Measurements from ENCODE around the gene IDH3G.

Gene IDH3G

DNA sequence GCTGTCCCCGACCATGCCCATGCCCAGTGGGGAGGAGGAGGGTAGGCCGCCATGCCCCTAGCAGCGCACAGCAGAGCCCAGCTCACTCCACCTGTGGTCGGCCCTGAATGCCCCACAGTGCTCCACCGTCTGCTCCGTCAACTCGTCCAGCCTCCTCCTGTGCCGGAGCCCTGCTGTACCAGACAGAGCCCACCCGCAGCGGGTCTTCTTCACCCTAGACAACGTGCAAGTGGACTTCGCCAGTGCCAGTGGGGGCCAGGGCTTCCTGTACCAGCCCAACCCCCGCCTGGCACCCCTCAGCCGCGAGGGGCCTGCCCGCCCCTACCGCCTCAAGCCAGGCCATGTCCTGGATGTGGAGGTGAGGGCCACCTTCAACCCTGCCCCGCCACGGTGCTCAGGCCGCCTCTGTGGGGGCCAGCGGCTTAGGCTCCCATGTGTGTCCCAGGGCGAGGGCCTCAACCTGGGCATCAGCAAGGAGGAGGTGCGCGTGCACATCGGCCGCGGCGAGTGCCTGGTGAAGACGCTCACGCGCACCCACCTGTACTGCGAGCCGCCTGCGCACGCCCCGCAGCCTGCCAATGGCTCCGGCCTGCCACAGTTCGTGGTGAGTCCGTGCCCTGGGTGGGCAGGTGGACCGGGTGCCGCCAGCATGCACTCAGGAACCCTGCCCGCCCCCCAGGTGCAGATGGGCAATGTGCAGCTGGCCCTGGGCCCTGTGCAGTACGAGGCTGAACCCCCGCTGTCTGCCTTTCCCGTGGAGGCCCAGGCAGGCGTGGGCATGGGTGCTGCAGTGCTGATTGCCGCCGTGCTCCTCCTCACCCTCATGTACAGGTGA lies 20.2 kb downstream of the IDH3G start:
- DNase-seq (ENCODE audit: low spot score): no peak

DNA sequence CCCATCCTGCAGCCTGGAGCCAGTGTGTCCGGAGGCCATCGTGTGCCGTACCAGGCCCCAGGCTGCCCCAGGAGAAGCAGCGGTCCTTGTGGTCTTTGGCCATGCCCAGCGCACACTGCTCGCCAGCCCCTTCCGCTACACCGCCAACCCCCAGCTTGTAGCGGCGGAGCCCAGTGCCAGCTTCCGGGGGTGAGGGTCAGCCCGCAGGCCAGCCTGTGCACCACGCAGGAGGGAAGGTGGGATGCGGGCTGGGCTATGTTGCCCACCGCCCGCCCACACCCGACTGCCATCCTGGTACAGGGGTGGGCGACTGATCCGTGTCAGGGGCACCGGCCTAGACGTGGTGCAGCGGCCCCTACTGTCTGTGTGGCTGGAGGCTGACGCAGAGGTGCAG lies 21.0 kb downstream of the IDH3G start:
- no peak for DNase-seq (ENCODE audit: low spot score)

DNA sequence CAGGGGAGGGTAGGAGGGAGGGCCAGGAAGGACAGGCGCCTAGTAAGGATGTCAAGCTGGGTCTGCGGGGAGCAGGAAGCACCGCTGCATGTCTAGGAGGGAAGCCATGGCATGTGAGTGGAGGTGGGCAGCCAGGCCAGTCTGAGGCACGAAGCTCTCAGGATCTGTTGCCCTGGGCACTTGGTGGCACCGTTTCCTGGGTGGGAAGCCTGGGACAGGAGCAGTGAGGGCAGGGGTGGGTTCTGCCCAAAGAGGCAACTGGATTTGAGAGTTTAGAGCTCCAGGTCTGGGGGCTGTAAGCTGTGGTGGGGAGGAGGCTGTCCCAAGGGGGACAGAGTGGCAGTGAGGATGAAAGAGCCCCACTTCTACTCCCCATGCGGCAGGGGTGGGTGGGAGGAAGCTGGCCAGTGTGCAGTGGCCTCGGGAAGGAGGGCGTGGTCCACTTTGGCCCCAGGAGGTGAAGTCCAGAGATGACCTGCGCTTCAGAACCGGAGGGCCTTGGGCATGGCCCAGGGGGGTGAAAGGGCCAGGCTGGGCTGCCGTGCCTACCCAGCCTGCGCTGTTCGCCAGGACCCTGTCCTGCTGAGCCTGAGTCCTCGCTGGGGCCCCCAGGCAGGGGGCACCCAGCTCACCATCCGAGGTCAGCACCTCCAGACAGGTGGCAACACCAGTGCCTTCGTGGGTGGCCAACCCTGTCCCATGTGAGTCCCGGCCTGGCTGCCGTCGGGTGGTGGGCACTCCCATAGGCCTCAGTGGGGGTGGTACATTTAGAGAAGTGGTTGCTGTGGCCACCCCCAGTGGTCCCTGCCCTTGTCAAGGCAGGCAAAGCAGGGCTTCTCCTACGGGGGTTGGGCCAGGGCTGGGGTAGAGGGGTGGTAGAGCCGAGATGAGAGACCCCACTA lies 21.6 kb downstream of the IDH3G start:
- no peak for DNase-seq (ENCODE audit: low spot score)

DNA sequence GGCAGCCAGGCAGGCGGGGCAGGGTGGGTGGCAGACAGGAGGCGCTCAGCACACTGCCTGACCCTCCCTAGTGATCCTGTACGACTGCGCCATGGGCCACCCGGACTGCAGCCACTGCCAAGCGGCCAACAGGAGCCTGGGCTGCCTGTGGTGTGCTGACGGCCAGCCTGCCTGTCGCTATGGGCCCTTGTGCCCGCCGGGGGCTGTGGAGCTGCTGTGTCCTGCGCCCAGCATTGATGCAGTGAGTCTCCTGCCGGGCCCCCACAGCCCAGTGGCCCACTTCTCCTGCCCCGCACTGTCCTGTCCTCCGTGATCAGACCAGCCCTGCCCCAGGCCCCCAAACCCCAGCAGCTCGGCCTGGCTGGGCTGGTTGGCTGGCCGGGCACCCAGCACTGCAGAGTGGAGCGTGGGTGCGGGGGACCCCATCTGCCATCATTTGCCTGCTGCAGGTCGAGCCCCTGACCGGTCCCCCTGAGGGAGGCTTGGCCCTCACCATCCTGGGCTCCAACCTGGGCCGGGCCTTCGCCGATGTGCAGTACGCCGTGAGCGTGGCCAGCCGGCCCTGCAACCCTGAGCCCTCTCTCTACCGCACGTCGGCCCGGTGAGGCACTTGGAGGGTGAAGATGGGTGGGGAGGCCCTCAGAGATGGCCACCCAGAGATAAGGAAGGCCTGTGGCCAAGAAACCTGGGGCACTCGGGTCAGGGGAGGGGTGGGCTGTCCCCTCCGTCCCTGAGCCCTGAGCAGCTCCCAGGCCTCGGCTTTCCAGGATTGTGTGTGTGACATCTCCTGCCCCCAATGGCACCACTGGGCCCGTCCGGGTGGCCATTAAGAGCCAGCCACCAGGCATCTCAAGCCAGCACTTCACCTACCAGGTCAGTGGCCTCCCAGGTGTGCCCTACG lies 22.5 kb downstream of the IDH3G start:
- DNase-seq (ENCODE audit: low spot score): no peak

DNA sequence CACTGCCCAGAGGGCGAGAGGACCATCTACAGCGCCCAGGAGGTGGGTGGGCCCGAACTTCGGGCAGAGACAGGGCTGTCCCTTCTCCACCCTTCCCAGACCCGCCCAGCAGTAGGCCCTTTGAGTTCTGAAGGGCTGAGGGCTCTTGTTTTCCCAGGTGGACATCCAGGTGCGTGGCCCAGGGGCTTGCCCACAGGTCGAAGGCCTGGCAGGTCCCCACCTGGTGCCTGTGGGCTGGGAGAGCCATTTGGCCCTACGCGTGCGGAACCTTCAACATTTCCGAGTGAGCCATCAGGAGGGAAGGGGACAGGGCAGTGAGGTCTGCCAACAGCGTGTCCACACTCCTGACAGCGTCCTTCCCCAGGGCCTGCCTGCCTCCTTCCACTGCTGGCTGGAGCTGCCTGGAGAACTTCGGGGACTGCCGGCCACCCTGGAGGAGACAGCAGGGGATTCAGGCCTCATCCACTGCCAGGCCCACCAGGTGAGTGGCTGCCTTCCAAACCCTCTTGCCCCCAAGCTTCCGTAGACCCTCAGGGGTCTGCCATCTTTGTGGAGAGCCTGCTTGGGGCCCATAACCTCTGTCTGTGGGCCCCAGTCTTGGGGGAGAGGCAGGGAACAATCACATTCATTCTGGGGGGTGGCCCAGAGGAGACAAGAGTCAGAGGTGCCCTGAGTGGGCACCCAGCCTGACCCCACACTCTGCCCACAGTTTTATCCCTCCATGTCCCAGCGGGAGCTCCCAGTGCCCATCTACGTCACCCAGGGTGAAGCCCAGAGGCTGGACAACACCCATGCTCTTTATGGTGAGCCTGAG lies 23.4 kb downstream of the IDH3G start:
- DNase-seq (ENCODE audit: low spot score): no peak

DNA sequence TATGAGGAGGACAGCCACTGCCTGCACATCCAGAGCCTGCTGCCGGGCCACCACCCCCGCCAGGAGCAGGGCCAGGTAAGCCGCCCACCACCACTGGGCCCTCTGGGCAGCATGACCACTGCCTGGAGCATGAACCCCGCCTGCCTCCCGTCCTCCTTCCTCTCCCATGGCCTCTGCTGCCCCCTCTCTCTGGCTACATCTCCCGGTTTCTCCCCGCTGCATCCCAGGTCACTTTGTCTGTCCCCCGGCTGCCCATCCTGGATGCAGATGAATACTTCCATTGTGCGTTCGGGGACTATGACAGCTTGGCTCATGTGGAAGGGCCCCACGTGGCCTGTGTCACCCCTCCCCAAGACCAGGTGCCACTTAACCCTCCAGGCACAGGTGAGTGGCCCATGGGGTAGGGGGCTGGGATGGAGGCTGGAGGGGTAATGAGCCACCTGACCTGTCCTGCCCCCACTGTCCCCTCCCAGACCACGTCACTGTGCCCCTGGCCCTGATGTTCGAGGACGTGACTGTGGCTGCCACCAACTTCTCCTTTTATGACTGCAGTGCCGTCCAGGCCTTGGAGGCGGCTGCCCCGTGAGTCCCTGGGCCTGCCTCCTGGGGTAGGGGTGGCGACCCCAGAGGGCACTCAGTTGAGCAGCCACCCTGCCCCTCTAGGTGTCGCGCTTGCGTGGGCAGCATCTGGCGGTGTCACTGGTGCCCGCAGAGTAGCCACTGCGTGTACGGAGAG lies 24.1 kb downstream of the IDH3G start:
- peak; percentile 31 for DNase-seq (ENCODE audit: low spot score)

DNA sequence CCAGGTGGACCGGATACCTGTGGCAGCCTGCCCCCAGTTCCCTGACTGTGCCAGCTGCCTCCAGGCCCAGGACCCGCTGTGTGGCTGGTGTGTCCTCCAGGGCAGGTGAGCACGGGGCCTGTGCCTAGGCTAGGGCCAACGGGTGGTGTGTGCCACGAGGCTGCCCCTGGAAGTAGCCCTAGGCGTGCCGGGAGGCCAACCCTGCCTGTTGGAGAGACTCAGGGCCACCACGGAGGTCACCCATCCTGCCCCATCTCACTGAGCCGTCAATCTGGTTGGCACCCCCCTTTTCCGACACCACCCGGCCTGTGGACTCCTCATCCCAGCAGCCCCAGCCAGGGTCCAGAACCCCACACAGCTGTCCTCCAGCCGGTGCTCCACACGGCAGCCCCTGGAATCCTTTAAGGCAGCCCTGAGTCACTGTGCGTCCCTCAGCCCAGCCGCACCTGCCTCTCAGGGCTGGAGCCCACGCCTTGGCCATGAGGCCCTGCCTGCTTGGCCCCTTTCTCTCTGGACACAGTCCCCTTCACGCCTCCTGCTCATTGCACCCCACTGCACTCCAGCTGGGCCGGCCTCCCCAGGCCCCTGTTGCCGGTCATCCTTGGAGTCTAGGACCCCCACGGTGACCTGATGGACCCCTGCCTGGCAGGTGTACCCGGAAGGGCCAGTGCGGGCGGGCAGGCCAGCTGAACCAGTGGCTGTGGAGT lies 24.9 kb downstream of the IDH3G start:
- no peak for DNase-seq (ENCODE audit: low spot score)

DNA sequence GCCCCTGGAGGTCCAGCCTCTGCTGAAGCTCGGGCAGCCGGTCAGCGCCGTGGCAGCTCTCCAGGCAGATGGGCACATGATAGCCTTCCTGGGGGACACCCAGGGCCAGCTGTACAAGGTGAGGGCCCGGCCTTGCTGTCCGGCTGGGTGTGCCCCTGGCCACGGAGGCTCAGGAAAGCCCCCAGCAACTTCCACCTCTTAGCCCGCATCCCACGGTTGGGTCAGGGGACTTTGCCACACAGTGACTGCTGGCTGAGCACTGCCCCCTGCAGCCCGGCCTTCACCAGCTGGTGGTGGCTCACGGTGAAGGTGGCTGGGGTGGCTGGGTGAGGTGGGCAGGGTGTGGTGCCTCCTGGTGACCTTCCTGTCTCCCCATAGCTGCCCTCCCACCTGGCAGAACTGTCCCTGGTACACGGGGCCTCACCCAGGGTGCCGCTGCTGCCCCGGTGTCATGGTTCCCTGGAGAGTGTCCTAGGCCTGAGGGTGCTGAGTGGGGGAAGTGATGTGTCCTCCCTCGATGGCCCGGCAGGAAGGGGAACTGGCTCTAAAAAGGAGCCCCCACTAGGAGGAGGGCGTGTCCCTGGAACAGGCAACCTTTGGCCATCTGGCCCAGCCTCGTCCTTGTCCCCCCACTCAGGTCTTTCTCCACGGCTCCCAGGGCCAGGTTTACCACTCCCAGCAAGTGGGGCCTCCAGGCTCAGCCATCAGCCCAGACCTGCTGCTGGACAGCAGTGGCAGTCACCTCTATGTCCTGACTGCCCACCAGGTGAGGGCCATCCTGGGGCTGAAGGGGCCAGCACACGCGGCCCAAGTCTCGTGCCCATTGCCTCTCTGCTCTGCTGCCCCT lies 25.6 kb downstream of the IDH3G start:
- DNase-seq (ENCODE audit: low spot score): no peak

DNA sequence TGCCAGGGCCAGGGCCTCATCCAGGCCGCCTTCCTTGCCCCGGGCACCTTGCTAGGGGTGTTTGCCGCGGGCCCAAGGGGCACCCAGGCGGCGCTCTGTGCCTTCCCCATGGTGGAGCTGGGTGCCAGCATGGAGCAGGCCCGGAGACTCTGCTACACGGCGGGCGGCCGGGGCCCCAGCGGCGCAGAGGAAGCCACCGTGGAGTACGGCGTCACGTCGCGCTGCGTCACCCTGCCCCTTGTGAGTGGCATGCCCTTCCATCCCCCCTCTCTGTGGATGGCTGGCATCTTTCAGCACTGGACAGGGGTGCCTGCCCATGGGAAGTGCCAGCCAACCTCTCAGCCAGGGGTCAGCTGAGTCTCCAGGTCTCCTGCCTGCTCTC lies 26.5 kb downstream of the IDH3G start:
- no peak for DNase-seq (ENCODE audit: low spot score)

DNA sequence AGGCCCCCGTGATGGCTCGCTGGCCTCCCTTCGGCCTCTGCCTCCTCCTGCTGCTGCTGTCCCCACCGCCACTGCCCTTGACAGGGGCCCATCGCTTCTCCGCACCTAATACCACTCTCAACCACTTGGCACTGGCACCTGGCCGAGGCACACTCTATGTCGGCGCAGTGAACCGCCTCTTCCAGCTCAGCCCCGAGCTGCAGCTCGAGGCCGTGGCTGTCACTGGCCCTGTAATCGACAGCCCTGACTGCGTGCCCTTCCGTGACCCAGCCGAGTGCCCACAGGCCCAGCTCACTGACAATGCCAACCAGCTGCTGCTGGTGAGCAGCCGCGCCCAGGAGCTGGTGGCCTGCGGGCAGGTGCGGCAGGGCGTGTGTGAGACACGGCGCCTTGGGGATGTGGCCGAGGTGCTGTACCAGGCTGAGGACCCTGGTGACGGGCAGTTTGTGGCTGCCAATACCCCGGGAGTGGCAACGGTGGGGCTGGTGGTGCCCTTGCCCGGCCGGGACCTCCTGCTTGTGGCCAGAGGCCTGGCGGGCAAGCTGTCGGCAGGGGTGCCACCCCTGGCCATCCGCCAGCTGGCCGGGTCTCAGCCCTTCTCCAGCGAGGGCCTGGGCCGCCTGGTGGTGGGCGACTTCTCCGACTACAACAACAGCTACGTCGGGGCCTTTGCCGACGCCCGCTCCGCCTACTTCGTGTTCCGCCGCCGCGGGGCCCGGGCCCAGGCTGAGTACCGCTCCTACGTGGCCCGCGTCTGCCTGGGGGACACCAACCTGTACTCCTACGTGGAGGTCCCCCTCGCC lies 27.1 kb downstream of the IDH3G start:
- no peak for DNase-seq (ENCODE audit: low spot score)

DNA sequence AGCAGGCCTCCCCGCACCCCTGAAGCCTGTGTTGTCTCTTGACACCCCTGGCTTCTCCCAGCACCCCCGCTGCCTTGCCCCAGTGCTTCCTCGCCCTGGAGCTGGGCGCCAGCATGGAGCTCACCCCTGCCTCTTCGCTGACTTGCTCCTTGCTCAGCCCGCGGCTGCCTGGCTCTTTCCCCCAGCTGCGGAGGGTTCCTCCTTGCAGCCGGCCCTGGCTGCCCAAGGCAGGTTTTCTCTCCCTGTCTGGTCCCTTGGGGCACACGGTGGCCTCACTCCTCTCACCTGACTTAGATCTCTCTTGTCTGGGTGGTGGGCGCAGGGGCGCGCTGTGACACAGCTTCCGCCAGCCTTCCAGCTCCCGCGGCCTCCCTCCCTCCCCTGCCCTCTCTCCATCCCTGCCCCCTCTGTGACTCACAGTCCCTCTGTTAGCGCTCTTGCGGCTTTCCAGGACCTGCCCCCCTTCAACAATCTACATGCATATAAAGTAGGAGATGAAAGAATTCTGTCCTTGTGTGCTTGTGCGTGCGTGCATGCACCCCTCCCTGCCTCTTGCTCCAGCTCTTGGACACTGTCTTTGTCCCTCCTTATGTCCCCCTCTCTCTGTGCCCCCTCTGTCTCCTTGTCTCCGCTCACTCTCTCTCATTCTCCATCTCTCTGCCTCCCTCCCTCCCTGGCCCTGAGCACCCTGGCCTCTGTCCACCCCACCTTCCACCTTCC lies 27.9 kb downstream of the IDH3G start:
- DNase-seq (ENCODE audit: low spot score): peak; percentile 71

DNA sequence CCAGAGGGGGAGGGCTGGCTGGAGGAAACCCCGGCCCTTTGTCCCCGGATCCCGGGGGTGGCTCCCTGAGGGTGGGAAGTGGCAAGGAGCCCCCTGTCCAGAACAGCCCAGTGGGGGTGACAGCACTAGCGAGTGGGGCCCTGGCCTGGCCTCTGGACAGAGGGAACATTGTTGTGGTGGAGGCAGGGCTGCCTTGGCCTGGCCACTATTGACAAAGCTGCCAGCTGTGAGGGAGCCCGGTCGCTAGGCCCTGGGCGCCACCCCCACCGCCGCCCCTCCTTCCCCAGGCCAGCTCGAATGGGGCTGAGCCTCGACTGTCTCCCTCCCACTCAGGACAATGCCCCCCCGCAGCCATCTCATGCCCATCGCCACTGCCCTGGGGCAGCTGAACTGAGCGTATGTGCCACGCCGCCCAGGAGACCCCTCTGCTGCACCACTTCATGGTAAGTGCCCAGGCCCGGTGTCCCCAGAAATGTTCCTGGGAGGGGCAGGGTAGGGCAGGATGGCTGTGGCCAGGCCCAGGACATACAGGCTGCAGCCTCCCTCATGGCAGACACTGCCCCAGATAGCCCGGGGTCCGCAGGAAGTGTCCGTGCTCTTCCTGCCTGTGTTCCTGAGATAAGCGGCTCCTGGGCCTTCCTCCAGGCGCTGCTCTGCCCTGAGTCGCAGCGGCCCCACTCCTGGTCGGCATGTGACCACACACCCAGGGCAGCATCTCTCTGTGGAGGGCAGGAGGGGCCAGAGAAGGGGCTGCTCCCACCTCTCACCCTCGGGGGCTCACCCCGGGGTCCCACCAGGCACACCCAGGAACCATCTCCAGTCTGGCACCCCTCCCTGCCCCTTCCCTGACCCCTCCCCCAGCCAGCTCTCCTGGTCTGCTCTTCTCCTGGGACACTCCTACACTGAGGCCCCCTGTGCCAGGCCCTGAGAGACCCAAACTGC lies 28.8 kb downstream of the IDH3G start:
- DNase-seq (ENCODE audit: low spot score): peak; percentile 89

DNA sequence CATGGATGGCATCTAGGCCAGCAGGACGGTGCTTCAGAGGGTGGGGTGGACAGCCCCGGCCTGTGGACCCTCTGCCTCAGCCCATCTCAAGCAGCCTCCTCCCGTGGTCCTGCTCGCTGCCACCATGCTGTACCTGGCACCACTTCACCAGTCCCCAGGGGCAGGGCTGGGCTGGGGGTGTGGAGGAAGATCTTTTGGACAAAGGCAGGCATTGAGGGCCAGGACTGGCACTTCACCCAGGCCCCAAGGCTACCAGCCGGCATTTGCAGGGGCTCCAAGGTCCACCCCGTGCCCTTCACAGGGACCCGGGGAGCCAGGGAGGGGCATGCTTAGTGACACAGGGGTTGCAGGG lies 29.4 kb downstream of the IDH3G start:
- DNase-seq (ENCODE audit: low spot score): no peak

DNA sequence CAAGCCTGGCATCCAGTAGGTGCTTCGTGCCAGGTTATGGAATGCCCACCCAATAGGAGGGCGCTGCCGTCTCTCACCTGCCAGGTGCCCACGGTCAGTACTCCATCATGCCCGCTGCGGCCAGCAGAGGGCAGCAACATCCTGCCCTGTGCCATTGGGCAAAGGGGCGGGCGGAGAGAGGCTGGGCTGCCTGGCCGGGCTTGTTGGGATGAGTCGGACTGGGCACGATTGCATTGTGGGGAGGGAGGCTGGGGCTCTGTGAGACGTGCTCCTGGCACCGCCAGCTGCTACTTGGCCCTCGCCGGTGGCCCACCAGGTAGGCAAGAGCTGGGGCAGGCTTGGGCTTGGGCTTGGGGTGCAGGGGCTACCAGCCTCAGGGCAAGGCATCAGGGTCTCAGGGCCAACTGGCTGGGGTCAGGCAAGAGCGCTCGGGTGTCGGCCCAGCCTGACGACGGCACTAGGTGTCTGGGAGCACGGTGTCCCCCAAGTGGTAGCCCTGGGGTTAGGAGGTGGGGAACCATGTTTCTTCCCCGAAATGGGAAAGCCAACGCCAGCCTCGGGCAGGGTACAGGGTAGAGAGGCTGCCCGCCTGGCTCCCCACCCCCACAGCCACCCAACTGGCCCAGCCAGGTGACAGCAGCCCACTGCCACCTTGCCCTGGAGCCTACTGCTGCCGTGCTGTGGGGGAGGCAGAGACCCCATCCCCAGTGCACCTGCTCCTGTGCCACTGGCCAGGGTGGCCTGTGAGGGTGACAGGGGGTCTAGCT lies 30.0 kb downstream of the IDH3G start, which contains the start of gene PLXNB3:
PLXNB3 (plus strand) TSS at position 261 of the 767 bp plus-strand sequence. CDS start 1,287 bp downstream, outside the sequence.
- peak; percentile 83 for DNase-seq (ENCODE audit: low spot score)

DNA sequence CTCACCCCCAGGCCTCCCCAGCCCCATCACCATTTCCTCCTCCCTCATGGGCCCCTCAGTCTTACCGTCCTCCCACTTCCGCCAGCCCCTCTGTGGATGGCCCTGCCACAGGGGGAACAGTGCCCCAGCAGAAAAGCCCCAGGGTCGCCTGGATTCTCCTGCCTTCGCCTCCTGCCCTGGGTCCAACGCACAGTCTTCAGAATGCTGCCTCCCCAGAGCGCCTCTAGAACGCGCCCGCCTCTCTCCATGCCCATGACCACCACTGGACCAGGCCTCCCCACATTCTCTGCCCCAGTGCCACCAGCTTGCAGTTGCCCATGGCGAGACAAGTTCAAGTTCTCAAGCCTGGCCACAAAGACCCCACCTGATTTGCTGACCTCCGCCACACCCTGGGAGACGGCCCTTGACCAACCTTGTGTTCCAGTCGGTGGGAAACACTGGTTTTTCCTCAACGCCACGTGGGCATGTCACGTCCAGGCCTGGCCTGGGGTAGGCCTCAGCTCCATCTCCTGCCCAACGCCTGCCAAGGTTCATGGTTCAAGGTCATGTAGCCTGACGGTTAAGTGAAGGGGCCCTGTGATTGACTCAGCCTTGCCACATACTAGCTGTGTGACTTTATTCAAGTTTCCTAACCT lies 30.8 kb downstream of the IDH3G start:
- no peak for DNase-seq (ENCODE audit: low spot score)
